HPDE6-E6E7 (cell line): ENCODE measurements around the gene NUDT13.

ENCODE experiments used
- DNase-seq: peaks from one replicate; pipeline ENCODE4 v3.0.0; 2011; ENCODE audit warnings: missing footprints; ENCODE audit errors: extremely low spot score

NUDT13 gene

DNA sequence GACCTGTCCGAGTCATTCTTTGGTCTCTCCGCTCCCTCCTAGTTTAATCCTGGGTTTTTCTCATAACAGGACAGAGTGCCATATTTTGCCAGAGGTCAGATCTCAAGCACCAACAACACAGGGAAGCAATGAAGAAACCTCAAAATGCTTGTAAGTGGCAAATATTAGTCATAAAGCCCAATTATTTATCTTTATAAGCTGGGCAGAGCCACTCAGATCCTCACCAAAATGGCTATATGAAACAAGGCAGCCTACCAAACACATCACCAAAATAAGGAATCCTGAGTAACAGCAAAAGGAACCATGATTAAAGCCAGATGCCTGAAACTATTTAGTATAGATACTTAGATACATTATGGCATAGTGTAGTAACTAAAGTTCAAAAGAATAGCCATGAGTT is 52.8 kb downstream of the NUDT13 start:
- DNase-seq = no peak

DNA sequence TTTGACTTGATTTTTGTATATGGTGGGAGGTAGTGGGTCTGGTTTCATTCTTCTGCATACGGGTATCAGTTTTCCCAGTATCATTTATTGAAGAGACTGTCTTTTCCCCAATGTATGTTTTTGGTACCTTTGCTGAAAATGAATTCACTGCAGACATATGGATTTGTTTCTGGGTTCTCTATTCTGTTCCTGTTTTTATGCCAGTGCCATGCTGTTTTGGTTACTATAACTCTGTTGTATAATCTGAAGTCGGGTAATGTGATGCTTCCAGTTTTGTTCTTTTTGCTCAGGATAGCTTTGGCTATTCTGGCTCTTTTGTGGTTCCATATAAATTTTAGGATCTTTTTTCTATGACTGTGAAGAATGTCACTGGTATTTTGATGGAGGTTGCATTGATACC is 56.7 kb downstream of the NUDT13 start:
- DNase-seq = no peak

DNA sequence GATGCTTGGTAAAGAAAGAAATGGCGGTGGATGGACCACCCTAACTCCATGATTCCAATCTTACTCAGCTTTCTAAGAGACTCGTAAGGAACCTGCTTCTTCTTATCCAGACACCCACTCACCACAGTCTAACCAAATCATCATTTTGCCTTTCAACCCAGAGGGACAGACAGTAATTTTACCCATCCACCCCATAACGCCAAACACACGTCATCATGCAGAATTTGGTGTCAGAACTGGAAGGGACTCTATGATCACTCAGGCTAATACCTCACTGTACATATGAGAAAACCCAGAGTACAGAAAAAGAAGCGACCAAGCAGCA is 57.2 kb downstream of the NUDT13 start:
- no peak for DNase-seq

DNA sequence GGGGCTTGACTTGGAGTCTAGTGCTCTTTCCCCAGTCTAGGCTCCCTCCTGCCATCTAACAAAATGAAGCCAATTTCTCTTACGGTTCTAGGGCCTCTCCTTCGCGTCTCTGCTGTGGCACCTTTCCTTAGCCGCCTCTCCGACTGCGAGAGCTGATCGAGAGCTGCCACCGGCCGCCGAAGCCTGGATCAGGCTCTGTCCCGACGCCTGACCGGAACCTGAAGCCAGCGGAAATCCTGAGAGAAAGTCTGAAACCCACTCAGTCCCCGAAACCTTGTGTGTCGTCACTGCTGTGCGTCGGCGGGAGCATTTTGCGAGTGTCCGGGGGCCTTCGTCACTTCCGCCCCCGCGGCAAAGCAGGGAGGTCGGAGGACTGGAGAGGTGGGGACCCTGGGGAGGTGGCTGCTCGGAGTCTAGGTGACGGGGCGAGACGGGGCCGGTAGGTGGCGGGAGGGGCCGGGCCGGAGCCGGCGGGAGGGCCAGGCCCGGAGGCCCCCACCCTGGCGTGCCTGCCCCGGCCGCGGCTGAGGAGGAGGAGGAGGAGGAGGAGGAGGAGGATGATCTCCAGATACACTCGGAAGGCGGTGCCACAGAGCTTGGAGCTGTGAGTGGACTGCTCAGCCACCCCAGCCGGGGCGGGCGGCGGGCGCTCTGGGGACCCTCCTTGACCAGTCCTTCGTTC is 57.7 kb downstream of the NUDT13 start, which contains the start of the genes ECD and FAM149B1:
Gene ECD (minus strand): TSS at position 226 of the 682 bp plus-strand sequence. CDS start 4,071 bp downstream, outside the sequence.
Gene FAM149B1 (plus strand): TSS at position 337 of the 682 bp plus-strand sequence. CDS start 221 bp downstream, at position 558.
- DNase-seq = peak; percentile 77

DNA sequence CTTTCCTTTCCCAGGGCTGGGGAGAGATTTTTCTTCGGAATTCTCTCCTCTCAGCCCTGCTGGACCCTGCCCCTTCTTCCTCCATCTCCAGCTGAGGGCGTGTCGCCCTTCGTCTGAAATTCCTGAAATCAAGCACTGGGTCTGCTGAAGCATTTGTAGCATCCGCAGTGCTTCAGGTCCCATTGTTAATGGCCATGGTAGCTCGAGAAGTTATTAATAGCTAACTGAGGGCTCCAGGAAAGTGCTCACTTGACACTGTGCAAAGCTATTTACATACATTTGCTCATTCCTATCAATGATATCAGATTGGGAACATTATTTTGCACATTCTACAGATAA is 58.2 kb downstream of the NUDT13 start:
- no peak for DNase-seq

DNA sequence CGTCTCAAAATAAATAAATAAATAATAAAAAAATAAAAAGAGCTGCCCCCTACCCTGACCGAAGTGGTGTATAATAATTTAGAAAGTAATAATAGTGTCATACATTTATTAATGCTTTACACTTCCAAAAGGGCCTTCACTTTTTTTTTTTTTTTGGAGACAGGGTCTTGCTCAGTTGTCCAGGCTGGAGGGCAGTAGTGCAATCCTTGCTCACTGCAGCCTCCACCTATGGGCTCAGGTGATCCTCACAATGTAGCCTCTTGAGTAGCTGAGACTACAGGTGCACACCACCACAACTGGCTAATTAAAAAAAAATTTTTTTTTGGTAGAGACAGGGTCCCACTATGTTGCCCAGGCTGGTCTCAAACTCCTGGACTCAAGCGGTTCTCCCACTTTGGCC is 59.1 kb downstream of the NUDT13 start:
- no peak for DNase-seq

DNA sequence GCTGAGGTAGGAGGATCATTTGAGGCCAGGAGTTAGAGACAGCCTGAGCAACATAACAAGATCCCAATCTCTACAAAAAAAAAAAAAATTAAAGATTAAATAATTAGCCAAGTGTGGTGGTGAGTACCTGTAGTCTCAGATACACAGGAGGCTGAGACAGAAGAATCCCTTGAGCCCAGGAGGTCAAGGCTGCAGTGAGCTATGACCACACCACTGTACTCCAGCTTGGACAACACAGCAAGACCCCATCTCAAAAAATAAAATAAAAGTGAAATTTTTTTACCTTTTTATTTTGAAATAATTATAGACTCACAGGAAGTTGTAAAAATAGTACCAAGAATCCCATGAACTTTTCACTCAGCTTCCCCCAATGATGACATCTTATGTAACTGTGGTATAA is 62.6 kb downstream of the NUDT13 start:
- DNase-seq = no peak

DNA sequence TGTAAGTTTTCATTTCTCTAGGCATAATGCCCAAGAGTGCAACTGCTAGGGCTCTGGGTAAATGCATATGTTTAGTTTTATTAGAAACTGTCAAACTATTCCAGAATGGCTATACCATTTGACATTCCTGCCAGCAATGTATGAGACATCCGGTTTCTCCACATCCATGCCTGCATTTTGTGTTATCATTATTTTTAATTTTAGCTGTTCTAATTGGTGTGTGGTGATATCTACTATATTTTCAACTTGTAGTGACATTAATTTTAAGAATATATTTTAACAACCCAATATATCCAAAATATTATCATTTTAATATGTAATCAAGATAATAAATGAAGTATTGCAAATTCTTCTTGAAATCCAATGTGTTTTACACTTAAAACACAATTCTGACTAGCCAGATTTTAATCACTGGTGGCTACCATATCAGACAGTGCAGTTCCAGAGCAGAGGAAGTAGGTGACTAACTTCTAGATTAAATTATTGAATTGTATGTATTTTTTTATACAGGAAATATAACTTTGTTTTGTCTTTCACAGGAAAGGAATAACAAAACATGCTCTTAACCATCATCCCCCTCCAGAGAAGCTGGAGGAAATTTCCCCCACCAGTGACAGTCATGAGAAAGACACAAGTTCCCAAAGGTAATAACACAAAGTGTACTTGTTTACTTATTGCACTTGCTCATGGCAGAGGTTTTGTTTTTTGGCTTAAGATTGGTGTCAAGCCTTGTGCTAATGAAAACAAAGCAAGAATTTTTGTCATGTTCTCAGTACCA is 64.1 kb downstream of the NUDT13 start:
- DNase-seq = no peak
